Prostate gland (tissue), 2 donors: ENCODE results near the gene ELOVL5.

Source experiments
- POLR2A ChIP-seq: fragments of 450-650 bp; IDR thresholded peaks from one replicate; pipeline ENCODE4 v1.6.1; 2016; ENCODE audit warnings: antibody characterized with exemption, mild to moderate bottlenecking
- POLR2AphosphoS5 ChIP-seq: sonication (generic); formaldehyde crosslinking; IDR thresholded peaks from one replicate; pipeline ENCODE4 v1.6.1; 2017; ENCODE audit warnings: antibody characterized with exemption
- TF ChIP-seq, protein P1 (sequence below), 4 experiments: fragments of 200-600 bp in 2 of 4; fragments of 450-650 bp in 2 of 4; sonication (generic) in 2 of 4; IDR thresholded peaks; 1 replicate in 3 of 4; 2 replicates in 1 of 4; pipeline ENCODE4 v1.5.1; 2016 to 2019; ENCODE audit warnings: antibody characterized with exemption in 4 of 4, mild to moderate bottlenecking in 2 of 4, moderate library complexity in 2 of 4

DNA sequence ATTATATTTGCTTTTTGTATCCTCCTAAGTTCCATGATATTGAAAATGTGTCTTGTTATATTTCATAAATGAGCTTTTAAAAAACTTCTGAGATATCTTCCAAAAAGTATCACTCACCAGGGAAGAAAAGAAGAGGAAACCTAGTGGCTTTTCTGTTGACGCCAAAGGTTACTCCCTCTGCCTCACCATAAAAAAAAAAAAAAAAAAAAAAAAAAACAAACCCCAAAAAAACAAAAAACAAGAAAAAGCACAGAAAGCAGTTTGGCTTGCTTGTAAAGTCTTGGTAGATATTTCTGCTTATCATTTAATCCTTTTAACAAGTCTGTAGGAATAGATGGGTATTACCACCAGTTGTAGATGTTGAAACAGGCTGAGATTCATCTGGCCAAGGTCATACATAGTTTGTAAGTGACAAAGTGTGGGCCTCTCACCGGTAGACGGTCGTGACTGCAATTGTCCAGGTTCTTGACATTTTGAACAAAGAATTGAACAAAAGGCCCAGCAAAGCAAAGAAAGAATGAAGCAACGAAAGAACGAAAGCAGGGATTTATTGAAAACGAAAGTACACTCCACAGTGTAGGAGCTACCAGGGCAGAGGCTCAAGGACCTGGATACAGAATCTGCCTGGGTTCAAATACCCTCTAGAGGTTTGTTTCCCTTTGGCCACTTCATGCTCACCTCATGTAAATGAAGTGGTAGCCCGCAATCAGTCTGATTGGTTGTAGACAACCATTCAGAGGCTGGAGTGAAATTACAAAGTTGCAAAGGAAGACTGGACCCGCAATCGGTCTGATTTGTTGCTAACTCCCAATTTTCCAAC is 11.6 kb upstream of the ELOVL5 start:
- TF ChIP-seq POLR2AphosphoS5 (no peak), POLR2A (no peak)
- TF ChIP-seq, protein P1, sequence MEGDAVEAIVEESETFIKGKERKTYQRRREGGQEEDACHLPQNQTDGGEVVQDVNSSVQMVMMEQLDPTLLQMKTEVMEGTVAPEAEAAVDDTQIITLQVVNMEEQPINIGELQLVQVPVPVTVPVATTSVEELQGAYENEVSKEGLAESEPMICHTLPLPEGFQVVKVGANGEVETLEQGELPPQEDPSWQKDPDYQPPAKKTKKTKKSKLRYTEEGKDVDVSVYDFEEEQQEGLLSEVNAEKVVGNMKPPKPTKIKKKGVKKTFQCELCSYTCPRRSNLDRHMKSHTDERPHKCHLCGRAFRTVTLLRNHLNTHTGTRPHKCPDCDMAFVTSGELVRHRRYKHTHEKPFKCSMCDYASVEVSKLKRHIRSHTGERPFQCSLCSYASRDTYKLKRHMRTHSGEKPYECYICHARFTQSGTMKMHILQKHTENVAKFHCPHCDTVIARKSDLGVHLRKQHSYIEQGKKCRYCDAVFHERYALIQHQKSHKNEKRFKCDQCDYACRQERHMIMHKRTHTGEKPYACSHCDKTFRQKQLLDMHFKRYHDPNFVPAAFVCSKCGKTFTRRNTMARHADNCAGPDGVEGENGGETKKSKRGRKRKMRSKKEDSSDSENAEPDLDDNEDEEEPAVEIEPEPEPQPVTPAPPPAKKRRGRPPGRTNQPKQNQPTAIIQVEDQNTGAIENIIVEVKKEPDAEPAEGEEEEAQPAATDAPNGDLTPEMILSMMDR (IDR thresholded peaks at IDR 0.05): no peak
